ENCODE measurements around the gene PWWP2B. TPM values are rescaled to one million over a fixed set of nuclear protein-coding genes. Genes with fewer than 3 reads are reported as not detected.

PWWP2B gene
- total RNA-seq, 4 donors from 2014 or later = 14.5 to 35.4 (median 27.3) TPM

DNA sequence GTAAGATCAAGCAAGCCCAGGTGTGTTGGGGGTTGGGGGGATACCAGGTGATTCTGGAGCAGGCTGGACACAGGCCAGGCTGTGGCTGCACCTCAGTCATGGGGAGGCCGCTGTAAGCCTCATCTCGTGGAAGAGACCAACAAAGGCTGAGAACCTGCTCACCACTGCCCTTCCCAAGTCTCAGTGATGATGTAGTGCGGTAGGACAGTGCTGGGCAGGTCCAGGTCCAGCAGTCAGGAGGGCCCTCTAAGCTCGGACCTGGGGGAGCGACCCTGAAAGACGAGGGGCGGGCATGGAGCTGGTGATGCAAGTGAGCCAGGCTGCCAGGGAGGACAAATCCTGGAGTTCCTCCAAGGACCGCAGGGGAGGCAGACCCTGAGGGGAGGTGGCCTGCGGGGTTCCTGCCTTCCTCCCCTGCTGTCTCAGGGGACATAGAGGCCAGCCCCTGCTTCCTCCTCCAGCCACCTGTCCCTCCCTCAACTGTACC, 3.3 kb upstream of the PWWP2B start:
- H3K27ac ChIP-seq = no peak overlapping the region
- WGBS, 2 donors = 86 to 88% methylated on average over 8 of the region's 9 CpGs
- no peak for TF ChIP-seq POLR2A (IDR thresholded peaks at IDR 0.05)
- TF ChIP-seq, protein P1, sequence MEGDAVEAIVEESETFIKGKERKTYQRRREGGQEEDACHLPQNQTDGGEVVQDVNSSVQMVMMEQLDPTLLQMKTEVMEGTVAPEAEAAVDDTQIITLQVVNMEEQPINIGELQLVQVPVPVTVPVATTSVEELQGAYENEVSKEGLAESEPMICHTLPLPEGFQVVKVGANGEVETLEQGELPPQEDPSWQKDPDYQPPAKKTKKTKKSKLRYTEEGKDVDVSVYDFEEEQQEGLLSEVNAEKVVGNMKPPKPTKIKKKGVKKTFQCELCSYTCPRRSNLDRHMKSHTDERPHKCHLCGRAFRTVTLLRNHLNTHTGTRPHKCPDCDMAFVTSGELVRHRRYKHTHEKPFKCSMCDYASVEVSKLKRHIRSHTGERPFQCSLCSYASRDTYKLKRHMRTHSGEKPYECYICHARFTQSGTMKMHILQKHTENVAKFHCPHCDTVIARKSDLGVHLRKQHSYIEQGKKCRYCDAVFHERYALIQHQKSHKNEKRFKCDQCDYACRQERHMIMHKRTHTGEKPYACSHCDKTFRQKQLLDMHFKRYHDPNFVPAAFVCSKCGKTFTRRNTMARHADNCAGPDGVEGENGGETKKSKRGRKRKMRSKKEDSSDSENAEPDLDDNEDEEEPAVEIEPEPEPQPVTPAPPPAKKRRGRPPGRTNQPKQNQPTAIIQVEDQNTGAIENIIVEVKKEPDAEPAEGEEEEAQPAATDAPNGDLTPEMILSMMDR (IDR thresholded peaks at IDR 0.05) = no peak
- intact Hi-C loops (cut with DNase I) = loop anchor here (2.0 kb wide), 1 partner anchor 59 kb away; no protein-coding TSS in a partner anchor
- H3K4me3 ChIP-seq (replicated peaks in 1 of 3) = no peak overlapping the region
- peaks cover 24 to 31% of the 10 kb centered on the region in 2 donors for H3K4me1 ChIP-seq
- H3K36me3 ChIP-seq = no peaks in the 10 kb centered on the region
- H3K9me3 ChIP-seq = no peaks in the 10 kb centered on the region
- no peak for DNase-seq
- no peaks in the 10 kb centered on the region for H3K27me3 ChIP-seq

- DNase-seq = peak in 1 of 2 donors; percentile 6
- 87 to 91% methylated on average over 12 to 13 of the region's 13 CpGs for WGBS, 2 donors
Measured at GRCh38 chr10:132394201-132394811, 2.7 kb upstream of the PWWP2B start.

GRCh38 chr10:132394936-132395703, 1.9 kb upstream of the PWWP2B start:
- Histone ChIP-seq H3K36me3 (no peaks in the 10 kb centered on the region), H3K4me1 (peaks cover 26 to 37% of the 10 kb centered on the region in 2 donors), H3K4me3 (replicated peaks in 1 of 3) (peak overlapping the region in 1 of 3 donors; percentile 49), H3K27ac (peak overlapping the region; percentile 94 to 95 (median 95)), H3K27me3 (no peaks in the 10 kb centered on the region), H3K9me3 (no peaks in the 10 kb centered on the region)
- no peak for TF ChIP-seq POLR2A (IDR thresholded peaks at IDR 0.05)
- TF ChIP-seq, protein P1 (IDR thresholded peaks at IDR 0.05) = no peak
- intact Hi-C loops (cut with DNase I) = loop anchor here (2.0 kb wide), 1 partner anchor 58 kb away; no protein-coding TSS in a partner anchor
- peak in 1 of 2 donors; percentile 6 for DNase-seq
- WGBS, 2 donors = 83 to 91% methylated on average over 7 to 12 of the region's 12 CpGs

More at GRCh38 chr10:132394201-132394811, 2.7 kb upstream of the PWWP2B start:
- Histone ChIP-seq H3K4me1 (peaks cover 21 to 31% of the 10 kb centered on the region in 2 donors), H3K4me3 (replicated peaks in 1 of 3) (no peak overlapping the region), H3K27ac (no peak overlapping the region), H3K9me3 (no peaks in the 10 kb centered on the region), H3K36me3 (no peaks in the 10 kb centered on the region), H3K27me3 (no peaks in the 10 kb centered on the region)
- TF ChIP-seq, protein P1 (IDR thresholded peaks at IDR 0.05) = no peak
- TF ChIP-seq POLR2A (IDR thresholded peaks at IDR 0.05) = no peak
- intact Hi-C loops (cut with DNase I) = loop anchor here (2.0 kb wide), 1 partner anchor 58 kb away; no protein-coding TSS in a partner anchor

GRCh38 chr10:132395704-132396493, 1.1 kb upstream of the PWWP2B start:
- WGBS, 2 donors = 9 to 17% methylated on average over 17 to 20 of the region's 71 CpGs
- Histone ChIP-seq H3K27me3 (no peaks in the 10 kb centered on the region), H3K36me3 (no peaks in the 10 kb centered on the region), H3K4me1 (peaks cover 33 to 45% of the 10 kb centered on the region in 2 donors), H3K4me3 (replicated peaks in 1 of 3) (peak overlapping the region in 1 of 3 donors; percentile 49), H3K9me3 (no peaks in the 10 kb centered on the region), H3K27ac (peak overlapping the region; percentile 94 to 95 (median 95))
- intact Hi-C loops (cut with DNase I) = loop anchor here (2.0 kb wide), 1 partner anchor 57 kb away; no protein-coding TSS in a partner anchor
- peak; percentile 84 to 88 for DNase-seq
- peak; percentile 15 to 72 for TF ChIP-seq POLR2A (IDR thresholded peaks at IDR 0.05)
- TF ChIP-seq, protein P1 (IDR thresholded peaks at IDR 0.05) = peak in 1 of 6 experiments; percentile 7
